Astrocyte of the cerebellum (primary cell): ENCODE results near the gene SRCAP.

ENCODE experiments used
- DNase-seq: peaks from one replicate; pipeline ENCODE4 v3.0.0-alpha.2; 2011; ENCODE audit warnings: low read depth
- H3K4me3 ChIP-seq: 2 replicates; pipeline ENCODE4 v1.5.1; 2011; ENCODE audit warnings: mild to moderate bottlenecking, low read depth, low read length, moderate library complexity
- in situ Hi-C: cut with HindIII; loops from 2 replicates; pipeline ENCODE4 v1.10.0; 2017; ENCODE audit warnings: low sequenced_read_pairs
- TF ChIP-seq, protein P1 (sequence below): IDR thresholded peaks from 2 replicates; pipeline ENCODE4 v1.5.1; 2012; ENCODE audit warnings: low read length, low read depth, moderate library complexity, mild to moderate bottlenecking; ENCODE audit errors: missing control alignments

Gene SRCAP

DNA sequence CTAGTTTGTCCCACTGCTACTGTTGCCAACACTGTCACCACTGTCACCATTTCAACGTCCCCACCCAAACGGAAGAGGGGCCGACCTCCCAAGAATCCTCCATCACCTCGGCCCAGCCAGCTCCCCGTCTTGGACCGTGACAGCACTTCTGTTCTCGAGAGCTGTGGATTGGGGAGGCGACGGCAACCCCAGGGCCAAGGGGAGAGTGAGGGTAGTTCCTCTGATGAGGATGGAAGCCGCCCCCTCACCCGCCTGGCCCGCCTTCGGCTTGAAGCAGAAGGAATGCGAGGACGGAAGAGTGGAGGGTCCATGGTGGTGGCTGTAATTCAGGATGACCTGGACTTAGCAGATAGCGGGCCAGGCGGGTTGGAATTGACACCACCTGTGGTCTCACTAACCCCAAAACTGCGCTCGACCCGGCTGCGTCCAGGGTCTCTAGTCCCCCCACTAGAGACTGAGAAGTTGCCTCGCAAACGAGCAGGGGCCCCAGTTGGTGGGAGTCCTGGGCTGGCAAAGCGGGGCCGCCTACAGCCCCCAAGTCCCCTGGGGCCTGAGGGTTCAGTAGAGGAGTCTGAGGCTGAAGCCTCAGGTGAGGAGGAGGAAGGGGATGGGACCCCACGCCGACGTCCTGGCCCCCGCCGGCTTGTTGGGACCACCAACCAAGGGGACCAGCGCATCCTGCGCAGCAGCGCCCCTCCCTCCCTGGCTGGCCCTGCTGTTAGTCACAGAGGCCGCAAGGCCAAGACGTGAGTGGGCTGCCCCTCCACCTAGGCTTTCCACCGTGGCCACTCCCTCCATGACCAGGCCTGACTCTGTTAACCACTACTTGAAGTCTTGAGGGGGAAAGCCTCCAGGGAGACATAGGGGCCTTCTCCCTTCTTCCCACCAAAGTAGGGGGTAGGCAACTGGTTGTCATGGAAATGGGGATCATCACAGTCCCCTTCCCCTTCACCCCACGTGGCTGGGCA is 40.3 kb downstream of the SRCAP start:
- TF ChIP-seq, protein P1, sequence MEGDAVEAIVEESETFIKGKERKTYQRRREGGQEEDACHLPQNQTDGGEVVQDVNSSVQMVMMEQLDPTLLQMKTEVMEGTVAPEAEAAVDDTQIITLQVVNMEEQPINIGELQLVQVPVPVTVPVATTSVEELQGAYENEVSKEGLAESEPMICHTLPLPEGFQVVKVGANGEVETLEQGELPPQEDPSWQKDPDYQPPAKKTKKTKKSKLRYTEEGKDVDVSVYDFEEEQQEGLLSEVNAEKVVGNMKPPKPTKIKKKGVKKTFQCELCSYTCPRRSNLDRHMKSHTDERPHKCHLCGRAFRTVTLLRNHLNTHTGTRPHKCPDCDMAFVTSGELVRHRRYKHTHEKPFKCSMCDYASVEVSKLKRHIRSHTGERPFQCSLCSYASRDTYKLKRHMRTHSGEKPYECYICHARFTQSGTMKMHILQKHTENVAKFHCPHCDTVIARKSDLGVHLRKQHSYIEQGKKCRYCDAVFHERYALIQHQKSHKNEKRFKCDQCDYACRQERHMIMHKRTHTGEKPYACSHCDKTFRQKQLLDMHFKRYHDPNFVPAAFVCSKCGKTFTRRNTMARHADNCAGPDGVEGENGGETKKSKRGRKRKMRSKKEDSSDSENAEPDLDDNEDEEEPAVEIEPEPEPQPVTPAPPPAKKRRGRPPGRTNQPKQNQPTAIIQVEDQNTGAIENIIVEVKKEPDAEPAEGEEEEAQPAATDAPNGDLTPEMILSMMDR: no peak
- no peak overlapping the region for H3K4me3 ChIP-seq
- in situ Hi-C loops: no loop called here
- DNase-seq: no peak

DNA sequence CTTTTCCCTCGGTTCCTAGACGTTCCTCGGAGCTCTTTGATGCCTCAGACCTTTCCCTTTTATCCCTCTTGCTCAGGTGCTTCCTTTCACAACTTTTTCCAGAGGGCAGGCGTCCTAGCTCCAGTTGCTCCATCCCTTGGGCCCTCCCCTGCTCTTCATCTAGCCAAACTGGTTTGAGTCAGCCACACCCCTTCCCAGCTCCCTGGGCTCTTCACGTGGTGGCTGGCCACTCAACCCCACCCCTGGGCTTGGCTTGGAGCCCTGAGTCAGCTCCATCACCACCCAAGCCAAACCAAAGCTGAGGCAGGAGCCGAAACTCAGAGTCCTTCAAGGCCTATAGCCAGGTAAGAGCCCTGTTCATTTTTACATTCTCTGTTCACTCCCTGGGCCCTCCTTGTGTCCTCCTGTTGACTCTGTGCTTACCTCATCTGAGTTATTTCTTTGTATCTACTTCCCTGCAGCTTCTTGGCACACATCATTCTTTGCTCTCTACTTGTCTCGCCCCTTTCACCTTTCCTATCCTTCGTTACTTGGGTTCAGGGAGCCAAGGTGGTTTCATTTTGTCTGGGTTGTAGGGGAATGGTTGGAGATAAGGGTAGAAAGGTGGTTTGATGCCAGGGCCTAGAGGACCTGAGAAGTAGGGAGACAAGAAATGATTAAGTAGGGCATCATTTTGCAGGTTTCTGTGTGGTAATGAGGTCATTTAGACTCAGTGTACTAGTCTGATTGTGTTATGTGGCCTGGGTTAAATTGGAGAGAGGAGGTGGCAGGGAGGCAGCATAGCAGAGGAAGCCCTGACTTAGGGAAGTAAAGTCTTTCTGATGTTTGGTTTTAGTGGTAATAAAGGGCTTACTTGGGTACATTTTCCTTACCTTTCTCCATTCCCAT is 41.6 kb downstream of the SRCAP start:
- no peak overlapping the region for H3K4me3 ChIP-seq
- in situ Hi-C loops: no loop called here
- TF ChIP-seq, protein P1: no peak
- peak; percentile 35 for DNase-seq

DNA sequence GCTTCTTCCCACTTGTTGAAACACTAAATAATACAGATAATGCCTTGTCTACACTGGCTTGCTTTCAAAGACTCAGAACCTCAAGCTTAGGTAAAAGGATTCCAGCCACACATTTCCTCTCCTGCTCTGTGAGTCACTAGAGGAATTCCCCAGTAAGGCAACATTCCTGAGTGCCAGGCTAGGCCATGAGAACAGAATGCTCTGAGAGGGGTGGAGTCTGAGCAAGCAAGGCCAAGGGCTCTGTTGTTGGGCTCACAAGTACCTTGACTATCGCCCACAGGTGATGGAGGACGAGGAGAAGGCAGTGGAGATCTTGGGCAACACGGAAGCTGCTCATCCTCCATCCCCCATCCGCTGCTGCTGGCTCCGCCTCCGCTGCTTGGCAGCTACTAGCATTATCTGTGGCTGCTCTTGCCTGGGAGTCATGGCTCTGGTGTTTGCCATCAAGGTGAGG is 42.5 kb downstream of the SRCAP start:
- TF ChIP-seq, protein P1: no peak
- DNase-seq: peak; percentile 71
- H3K4me3 ChIP-seq: no peak overlapping the region
- in situ Hi-C loops: no loop called here

DNA sequence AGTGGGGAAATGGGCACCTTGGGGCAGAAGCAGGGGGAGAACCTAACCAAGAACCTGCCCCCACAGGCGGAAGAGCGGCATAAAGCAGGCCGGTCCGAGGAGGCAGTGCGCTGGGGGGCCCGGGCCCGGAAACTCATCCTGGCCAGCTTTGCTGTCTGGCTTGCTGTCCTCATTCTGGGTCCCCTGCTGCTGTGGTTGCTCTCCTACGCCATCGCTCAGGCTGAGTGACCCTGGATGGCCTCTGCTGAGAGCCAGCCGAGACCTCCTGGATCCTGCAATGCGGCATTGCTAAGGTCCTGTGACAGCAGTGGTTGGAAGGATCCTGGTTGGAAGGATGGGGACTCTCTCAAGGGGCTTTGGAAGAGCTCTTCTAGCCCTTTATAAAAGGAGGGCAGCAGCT is 44.7 kb downstream of the SRCAP start:
- in situ Hi-C loops: no loop called here
- TF ChIP-seq, protein P1: no peak
- no peak overlapping the region for H3K4me3 ChIP-seq
- no peak for DNase-seq

DNA sequence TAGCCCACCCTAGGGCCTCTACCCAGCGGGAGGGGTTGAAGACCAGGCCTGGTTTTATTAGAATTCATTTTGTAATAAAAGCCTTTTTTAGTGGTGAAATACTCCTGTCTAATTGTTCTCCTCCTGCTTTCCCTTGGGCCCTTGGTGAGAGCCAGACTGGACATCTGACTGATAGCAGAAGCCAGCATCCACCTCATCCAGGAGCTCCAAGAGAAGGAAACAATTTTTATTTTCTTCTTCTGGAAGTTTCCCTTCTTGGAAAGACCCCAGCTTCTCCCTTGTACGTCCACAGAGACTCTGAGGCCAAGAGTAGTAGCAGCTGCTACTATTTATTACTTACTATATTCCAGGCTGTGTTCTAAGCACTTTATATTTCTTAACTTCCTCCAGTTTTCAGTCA is 45.2 kb downstream of the SRCAP start:
- in situ Hi-C loops: no loop called here
- TF ChIP-seq, protein P1: no peak
- DNase-seq: no peak
- no peak overlapping the region for H3K4me3 ChIP-seq

DNA sequence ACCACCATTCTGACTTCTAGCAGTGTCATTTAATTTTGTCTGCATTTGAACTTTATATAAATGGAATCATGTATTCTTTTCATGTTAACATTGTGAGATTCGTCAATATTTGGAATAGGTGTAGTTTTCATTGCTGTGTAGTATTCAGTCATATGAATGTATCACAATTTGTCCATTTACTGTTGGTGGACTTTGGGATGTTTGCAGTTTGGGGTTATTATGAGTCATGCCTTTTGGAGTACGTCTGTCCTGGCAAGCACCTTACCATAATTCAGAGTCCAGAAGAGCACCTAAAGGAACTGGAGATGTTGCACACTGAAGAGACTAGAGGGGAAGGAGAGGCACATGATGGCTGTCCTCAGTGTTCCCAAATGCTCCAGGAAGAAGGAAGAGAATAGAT is 46.1 kb downstream of the SRCAP start:
- no peak for DNase-seq
- TF ChIP-seq, protein P1: no peak
- in situ Hi-C loops: no loop called here
- H3K4me3 ChIP-seq: no peak overlapping the region
